GM19397 (cell line): ENCODE data around the gene GHR.

Source experiments
- ATAC-seq: cut with Tn5 transposase; IDR thresholded peaks from one replicate; pipeline ENCODE4 v1.9.1; 2021; ENCODE audit warnings: mild to moderate bottlenecking, moderate library complexity; ENCODE audit not compliant: unreplicated experiment

The GHR gene

GRCh38 chr5:42461507-42461906 lies 38.3 kb downstream of the GHR start:
- no peak for ATAC-seq

GRCh38 chr5:42462083-42462482 lies 38.8 kb downstream of the GHR start:
- no peak for ATAC-seq

DNA sequence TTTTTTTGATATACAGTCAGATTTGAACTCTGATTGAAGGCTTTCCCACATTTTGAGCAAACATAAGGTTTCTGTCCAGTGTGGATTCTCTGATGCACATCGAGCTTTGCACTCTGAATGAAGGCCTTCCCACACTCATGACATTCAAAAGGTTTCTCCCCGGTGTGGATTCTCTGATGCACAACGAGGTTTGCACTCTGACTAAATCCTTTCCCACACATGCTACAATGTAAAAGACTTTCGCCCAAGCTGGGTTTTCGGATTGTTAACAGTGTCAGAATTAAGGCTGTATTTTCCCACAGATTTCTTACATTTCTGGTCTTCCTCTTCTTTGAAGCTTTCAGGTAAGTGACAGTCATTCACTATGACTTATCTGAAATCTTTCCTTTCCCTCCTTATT lies 44.3 kb downstream of the GHR start:
- ATAC-seq = no peak

GRCh38 chr5:42467981-42468524 lies 44.8 kb downstream of the GHR start:
- no peak for ATAC-seq

GRCh38 chr5:42483472-42484154 lies 60.4 kb downstream of the GHR start:
- ATAC-seq = peak; percentile 79

DNA sequence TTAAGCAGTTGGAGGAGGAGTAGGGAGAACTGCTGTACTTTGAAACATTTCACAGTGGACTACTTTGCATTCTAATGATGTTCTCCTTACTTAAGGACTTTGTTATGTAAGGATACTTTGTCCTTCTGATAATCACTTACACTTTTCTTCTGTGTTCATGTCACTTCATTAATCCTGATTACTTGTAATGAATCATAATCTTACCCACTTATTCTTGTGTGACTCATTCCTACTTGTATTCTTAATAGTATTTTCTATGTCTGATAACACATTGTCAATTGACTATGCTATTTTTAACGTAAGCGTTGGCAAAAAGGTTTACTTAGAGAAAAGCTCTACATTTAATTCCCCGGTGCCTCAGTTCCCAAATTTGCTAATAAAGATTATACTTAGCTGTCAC lies 63.8 kb downstream of the GHR start:
- no peak for ATAC-seq

- no peak for ATAC-seq
Observed at GRCh38 chr5:42487821-42488220, 64.6 kb downstream of the GHR start.

- no peak for ATAC-seq
Observed at GRCh38 chr5:42490831-42491230, 67.6 kb downstream of the GHR start.

DNA sequence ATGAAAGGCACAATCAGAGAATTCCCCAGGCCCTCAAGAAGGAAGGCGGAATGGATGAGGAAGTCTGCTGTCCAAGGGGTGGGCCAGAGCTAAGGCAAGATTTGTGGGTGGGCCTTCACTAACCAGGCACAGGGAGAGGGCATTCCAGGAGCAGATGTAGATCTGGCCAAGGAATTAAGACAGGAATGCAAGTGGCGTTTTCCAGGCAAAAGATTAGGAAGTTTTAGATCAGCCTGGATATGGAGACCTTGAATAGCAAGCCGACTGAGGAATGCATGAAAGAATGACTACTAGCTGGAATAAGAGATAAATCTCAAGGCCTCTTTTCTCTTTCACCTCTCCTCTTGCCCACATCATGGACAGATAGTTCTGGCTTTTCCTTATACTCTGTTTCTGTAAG lies 68.5 kb downstream of the GHR start:
- no peak for ATAC-seq

DNA sequence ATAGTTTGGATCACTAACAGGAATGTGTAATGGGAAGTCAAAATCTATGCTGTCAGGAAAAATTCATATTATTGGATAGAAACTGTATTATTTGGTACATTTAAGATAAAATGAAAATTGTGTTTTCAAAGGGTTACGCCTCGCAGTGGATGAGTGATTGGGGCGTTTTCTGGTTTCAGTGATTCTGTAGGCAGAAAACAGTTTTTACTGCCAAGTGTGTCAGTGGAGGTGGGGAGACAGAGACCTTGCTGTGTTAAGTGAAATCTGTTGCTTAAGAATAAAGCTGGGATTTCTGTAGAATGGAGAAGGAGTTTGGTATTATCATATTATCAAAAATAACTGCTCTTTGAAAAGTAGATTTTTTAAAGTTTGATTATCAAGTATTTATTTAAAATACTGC lies 69.7 kb downstream of the GHR start:
- no peak for ATAC-seq

GRCh38 chr5:42494414-42494813 lies 71.2 kb downstream of the GHR start:
- no peak for ATAC-seq

DNA sequence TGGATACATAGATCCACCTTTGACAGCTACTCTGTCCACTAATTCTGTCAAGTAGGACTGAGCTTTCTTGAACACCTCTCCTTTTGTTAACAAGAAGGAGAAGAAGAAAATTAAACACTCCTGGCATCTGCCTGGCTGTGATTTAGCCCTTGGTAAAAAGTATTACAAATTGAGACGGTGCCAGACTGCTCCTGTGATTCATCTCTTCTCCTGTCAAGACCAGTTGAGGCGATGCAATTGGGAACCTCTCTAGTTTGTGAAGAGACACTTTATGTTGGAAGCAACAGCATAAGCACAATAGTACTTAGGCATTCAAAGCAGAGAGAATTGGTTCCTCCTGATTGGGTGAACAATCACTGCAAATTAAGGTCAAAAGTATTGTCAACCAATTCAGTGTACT lies 72.7 kb downstream of the GHR start:
- ATAC-seq = no peak

- ATAC-seq = no peak
Observed at GRCh38 chr5:42496397-42497156, 73.3 kb downstream of the GHR start.

GRCh38 chr5:42498000-42498399 lies 74.8 kb downstream of the GHR start:
- ATAC-seq = no peak

GRCh38 chr5:42499016-42499415 lies 75.8 kb downstream of the GHR start:
- no peak for ATAC-seq

DNA sequence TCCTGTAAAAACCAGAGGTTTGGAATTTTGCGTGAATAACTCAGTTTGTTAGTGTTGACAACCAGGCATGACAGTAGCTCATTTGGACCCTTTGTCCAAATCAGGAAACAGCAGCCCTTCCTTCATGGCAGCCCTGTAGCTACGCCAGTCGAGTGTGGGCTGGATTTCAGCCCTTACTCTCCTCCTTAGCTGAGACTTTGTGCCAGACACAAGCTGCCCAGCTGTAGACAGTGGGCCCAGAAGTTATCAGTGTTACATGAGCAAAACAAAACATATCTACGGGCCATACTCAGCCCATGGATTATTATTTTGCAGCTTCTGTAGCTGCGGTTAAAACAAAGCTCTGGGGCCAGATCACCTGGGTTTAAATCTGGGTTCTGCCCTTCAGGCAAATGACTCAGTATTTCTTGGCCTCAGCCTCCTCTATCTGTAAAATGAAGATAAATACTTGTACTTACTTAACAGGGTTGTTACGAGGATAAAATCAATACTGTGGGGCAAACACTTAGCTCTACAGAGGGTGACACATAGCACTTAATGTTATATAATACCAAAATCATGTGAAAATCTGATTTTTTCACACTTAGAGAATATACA lies 76.9 kb downstream of the GHR start:
- no peak for ATAC-seq

DNA sequence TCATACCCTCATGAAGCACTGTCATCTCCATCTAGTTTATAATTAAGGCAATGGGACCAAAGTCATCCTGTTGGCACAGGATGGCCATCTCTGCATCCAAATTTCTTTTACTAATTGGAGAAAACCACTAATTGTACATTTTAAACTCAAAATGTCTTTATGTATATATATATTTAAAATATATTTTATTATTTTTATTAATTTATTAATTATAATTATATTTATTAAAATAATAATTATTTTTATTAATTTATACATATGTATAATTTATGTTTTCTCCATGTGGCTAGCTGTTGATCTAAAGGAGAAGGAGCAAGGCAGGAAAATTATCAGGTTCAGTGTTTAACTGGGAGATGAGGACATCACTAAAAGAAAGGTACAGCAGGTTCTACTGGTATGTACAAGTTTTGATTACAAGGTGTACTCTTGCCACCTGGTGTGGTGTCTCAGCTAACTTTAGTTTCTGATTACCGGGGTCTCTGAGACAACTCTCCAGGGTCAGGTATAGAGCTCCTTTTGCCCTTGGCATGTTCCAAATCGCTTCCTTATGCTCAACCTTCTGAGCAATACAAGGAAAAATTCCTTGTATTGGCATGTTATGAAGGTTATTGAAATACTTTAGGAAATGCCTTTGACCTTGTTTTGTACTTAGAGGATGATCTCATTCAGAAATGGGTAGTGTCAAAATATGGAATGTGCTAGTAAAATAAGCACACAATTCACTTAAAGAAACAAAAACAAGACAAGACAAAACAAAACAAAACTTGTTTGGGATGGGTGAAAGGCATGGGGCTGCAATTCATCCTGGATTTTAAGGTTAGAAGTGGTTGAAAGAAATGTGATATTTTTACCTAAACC lies 79.6 kb downstream of the GHR start:
- no peak for ATAC-seq

DNA sequence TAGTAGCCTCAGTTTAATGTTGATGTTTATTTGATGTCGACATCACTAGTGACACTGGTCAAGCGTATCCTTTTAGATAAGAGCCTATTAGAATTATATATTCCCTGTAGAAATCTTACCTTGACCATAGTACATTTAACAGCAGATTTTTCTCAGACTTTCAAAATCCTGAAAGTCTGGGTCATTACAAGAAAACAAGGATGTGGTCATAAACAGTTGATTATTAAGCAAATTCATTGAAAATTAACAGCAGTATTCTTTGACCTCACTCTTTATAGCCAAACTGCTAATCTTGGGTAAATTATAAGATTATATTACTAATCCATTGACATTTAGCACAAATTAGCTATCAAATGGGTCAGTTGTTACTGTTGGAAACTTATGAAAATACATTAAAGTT lies 83.4 kb downstream of the GHR start:
- no peak for ATAC-seq

GRCh38 chr5:42507451-42508097 lies 84.3 kb downstream of the GHR start:
- no peak for ATAC-seq

DNA sequence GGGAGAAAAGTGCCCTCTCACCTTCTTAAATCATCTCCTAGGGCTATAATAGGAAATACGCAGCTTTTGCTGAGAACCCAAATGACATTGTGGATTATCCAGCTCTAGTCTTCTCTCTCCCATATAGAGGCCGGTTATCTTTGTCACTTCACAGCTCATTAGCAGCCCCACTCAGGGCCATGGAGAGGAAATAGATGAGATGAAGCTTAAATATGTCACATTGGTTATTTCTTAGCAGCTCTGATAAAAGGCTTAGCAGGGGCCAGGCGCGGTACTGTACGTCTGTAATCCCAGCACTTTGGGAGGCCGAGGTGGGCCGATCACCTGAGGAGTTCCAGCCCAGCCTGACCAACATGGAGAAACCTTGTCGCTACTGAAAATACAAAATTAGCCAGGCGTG lies 90.0 kb downstream of the GHR start:
- no peak for ATAC-seq

GRCh38 chr5:42514754-42515153 lies 91.5 kb downstream of the GHR start:
- no peak for ATAC-seq
